Esophagus (tissue), 2 donors: ENCODE results near the gene MFRP. TPM values are rescaled to one million over a fixed set of nuclear protein-coding genes. Genes with fewer than 3 reads are reported as not detected.
A peak's percentile ranks its signal among the peaks of the same experiment; 100 is the strongest.

Source experiments
- H3K27ac ChIP-seq, 2 donors: one replicate each; pipeline ENCODE4 v1.5.1; 2013; ENCODE audit warnings: low read depth in 2 of 2, mild to moderate bottlenecking in 2 of 2, inconsistent platforms in 1 of 2, low read length in 1 of 2, moderate library complexity in 1 of 2
- H3K27me3 ChIP-seq, 2 donors: one replicate each; pipeline ENCODE4 v1.6.1; 2013; ENCODE audit warnings: low read length in 2 of 2, control low read depth in 1 of 2, mild to moderate bottlenecking in 1 of 2; ENCODE audit not compliant: insufficient read depth in 2 of 2, control insufficient read depth in 1 of 2
- H3K36me3 ChIP-seq, 2 donors: one replicate each; pipeline ENCODE4 v1.6.1; 2013; ENCODE audit warnings: low read length in 1 of 2; ENCODE audit not compliant: control insufficient read depth in 2 of 2, insufficient read depth in 2 of 2
- H3K4me1 ChIP-seq, 2 donors: one replicate each; pipeline ENCODE4 v1.6.1; 2013; ENCODE audit warnings: low read length in 1 of 2; ENCODE audit not compliant: control insufficient read depth in 2 of 2, insufficient read depth in 2 of 2
- H3K4me3 ChIP-seq, 2 donors: one replicate each; pipeline ENCODE4 v1.5.1; 2013; ENCODE audit warnings: low read length in 2 of 2, mild to moderate bottlenecking in 2 of 2, low read depth in 1 of 2, moderate library complexity in 1 of 2
- H3K9me3 ChIP-seq, 2 donors: one replicate each; pipeline ENCODE4 v1.6.1; 2013; ENCODE audit warnings: mild to moderate bottlenecking in 2 of 2, low read depth in 1 of 2, low read length in 1 of 2, moderate library complexity in 1 of 2; ENCODE audit not compliant: control insufficient read depth in 2 of 2, insufficient read depth in 1 of 2
- WGBS, 2 donors: extraction: QIAGEN DNeasy Blood & Tissue Kit; methylation state at CpG; one replicate each; pipeline ENCODE4 v1.1.7; 2013; 5-methylcytosine and 5-hydroxymethylcytosine counted together
- polyA plus RNA-seq, 2 donors: library from polyadenylated mRNA; stranded (reverse); fragments of 200-250 nt; gene quantifications; one replicate each; pipeline ENCODE4 v1.2.3, GENCODE V29; 2013
- donor health status: healthy with polysubstance abuse.
- donor health status: Bipolar disorder and iron deficiency.

MFRP gene
- polyA plus RNA-seq, 2 donors: not detected

DNA sequence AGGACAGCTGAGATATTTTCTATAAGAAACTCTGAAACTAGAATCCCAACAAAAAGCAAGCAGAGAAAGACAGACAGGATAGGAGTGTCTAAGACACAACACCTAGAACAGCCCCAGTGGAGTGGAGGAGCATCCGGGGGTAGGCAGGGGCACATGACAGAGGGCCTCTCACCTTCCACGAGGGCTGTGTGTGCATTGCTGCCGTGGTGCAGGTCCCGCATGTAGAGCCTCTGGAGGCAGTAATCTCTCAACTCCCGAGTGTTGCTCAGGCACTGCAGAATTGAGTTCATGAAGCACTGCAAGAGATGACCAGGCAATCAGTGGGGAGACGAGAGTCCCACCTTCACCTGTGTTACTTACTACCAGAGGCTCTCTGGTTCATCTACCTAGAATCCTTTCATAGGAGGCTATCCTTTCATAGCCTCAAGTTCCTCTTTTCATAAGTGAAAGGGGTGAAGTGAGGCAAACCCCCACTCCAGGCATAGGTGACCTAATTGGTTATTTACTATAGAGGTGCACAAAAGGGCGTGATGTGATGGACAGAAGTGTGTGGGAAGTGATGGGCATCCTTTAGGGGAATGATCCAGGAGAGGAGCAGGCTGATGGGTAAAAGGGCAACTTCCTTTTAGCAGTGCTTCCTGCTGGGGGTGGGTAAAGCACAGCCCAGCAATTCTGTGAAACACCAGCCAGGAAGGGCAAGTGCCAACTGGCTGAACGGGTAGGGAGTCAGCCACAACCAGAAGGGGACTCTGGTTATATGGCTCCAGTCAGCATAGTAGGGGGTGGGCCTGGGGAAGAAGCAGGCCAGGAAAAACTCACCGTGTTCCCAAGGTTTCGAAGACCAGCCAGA, 13.1 kb upstream of the MFRP start:
- Histone ChIP-seq H3K27me3 (no peaks in the 10 kb centered on the region), H3K9me3 (no peaks in the 10 kb centered on the region), H3K36me3 (peaks cover 0 to 5% of the 10 kb centered on the region in 2 donors), H3K27ac (peak overlapping the region in 1 of 2 donors; percentile 48), H3K4me3 (no peak overlapping the region), H3K4me1 (peaks cover 5 to 19% of the 10 kb centered on the region in 2 donors)
- 75 to 79% methylated on average over 10 of the region's 10 CpGs for WGBS, 2 donors

DNA sequence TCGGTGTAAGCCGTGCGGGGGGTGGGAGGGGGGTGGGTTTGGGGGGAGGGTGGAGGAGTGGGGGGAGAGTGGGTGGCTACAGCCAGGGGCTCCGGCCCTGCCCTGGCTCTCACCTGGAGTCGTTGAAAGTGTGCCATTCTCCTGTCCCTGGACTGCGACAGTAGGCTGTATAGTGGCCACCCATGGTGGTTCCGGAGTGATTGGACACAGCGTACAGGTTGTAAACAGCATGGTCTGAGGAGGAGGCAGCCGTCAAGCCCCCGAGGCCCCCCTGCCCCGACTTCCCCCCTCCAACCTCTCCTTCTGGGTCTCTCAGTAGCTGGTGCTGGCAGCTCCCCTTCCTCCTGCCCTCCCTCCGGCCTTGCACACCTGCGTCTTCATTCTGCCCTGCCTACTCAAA, 10.6 kb upstream of the MFRP start:
- Histone ChIP-seq H3K9me3 (no peaks in the 10 kb centered on the region), H3K36me3 (peaks cover 0 to 5% of the 10 kb centered on the region in 2 donors), H3K27me3 (no peaks in the 10 kb centered on the region), H3K4me3 (peak overlapping the region in 1 of 2 donors; percentile 49), H3K4me1 (peaks cover 5 to 8% of the 10 kb centered on the region in 2 donors), H3K27ac (peak overlapping the region; percentile 26 to 59)
- WGBS, 2 donors: 42 to 58% methylated on average over 10 to 13 of the region's 13 CpGs

DNA sequence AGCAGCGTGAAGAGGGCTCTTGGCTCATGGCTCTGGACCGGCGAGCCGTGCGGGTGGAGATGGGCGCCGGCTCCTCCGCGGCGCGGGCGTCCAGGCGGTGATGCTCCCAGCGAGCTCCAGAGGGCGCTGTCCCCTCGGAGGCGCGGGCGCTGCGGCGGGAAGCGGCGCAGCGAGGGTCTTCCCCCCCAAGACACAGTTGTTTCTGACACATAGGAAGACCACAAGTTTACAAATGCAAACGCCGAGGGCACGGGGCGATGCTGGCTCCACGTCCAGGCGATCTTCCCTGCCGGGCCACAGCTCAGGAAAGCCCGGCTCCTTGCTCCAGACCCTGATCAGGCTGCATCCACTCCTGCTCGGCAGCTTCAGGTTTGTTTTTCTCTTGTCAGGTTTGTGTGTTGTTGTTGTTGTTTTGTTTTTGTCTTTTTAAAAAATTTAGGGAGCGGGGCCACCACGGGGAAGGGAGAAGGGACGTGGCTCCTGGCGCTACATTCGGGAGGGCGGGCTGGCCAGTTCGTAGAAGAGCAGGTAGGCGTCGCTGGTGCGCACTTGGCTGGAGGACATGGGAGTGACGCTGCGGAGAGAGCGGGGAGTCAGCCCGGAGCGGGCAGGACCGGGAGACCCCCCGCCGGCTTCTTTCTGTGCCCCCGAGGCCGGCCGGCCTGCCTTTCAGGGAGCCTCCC, 10.0 kb upstream of the MFRP start:
- Histone ChIP-seq H3K4me1 (peaks cover 5 to 8% of the 10 kb centered on the region in 2 donors), H3K4me3 (peak overlapping the region; percentile 49 to 51), H3K36me3 (peaks cover 0 to 5% of the 10 kb centered on the region in 2 donors), H3K27ac (peak overlapping the region; percentile 42 to 59), H3K27me3 (no peaks in the 10 kb centered on the region), H3K9me3 (no peaks in the 10 kb centered on the region)
- WGBS, 2 donors: 2 to 12% methylated on average over 48 to 54 of the region's 54 CpGs

DNA sequence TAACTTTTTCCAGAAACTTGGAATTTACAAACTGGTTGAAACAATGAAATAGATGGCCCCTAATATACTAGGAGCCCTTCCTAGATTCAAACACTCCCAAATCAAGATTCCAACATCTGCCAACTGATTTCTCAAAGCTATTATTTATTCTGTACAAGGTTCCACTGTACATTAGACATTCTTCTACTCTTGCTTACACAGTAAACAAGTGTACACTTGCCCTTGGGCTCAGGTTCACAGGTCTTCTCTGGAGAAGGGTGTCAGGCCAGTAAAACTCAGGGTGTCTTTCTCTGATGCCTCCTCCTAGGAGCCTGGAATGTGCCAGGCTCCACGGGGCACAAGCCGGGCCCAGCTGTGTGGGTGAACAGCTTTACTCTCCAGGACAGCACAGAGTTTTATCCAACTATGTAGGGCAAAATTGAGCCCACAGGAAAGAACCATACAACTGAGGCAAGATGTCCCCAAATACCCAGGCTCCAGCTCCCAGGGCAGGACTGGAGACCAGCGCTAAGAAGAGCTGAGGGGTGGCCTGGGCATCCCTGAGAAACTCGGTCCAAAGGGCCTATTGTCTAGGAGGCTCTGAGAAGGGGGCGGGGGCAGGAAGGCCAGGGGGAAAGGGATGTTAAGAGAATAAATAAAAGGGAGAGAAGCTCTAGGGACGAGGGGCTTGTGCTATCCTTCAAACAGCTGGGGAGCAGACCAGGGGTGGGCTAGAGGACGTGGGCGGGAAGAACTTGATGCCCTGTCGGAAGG, 8.8 kb upstream of the MFRP start:
- H3K27me3 ChIP-seq: no peaks in the 10 kb centered on the region
- H3K9me3 ChIP-seq: no peaks in the 10 kb centered on the region
- 58 to 67% methylated on average over 9 of the region's 9 CpGs for WGBS, 2 donors
- H3K4me3 ChIP-seq: no peak overlapping the region
- H3K27ac ChIP-seq: no peak overlapping the region
- peaks cover 0 to 5% of the 10 kb centered on the region in 2 donors for H3K36me3 ChIP-seq
- peaks cover 4 to 5% of the 10 kb centered on the region in 2 donors for H3K4me1 ChIP-seq

DNA sequence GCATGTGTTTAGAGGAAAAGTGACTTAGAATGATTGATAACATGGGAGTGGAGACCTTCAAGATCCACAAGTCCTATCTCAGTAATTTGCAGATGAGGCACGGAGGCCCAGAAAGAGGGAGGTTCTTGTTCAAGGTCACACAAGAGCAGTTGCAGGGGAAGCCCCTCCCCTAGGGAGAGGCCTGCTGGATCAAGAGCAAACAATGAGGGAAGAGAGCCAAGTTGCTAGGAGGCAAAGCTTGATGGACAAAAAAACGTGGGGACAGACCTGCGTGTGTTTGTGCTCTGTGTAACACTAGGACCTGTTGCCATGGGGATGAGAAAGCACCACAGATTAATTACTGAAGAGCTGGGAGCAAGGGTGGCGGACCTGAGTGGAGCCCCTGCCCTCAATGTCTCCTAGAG, 6.4 kb upstream of the MFRP start:
- H3K27me3 ChIP-seq: no peaks in the 10 kb centered on the region
- 19 to 25% methylated on average over 4 of the region's 4 CpGs for WGBS, 2 donors
- H3K27ac ChIP-seq: peak overlapping the region in 1 of 2 donors; percentile 54
- no peak overlapping the region for H3K4me3 ChIP-seq
- H3K36me3 ChIP-seq: no peaks in the 10 kb centered on the region
- no peaks in the 10 kb centered on the region for H3K9me3 ChIP-seq
- H3K4me1 ChIP-seq: peaks cover 4 to 5% of the 10 kb centered on the region in 2 donors

DNA sequence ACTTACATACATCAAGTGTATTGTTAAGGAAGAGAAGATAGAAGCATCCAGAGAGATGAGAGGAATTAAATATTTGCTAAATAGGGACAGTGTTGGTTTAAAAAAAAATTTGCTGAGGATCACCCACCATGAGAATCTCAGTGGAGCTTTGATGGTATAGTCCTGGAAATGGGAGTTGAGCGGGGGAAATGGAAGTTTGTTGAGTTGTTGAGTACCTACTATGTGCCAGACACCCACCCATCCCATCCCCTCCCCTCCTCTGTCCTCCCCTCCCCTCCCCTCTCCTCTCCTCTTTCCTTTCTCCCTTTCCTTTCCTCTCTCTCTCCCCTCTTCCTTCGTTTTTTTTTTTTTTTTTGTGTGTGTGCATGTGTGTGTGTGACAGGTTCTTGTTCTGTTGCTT, 4.7 kb upstream of the MFRP start:
- 58 to 76% methylated on average over 2 of the region's 2 CpGs for WGBS, 2 donors
- H3K27ac ChIP-seq: no peak overlapping the region
- no peak overlapping the region for H3K4me3 ChIP-seq
- H3K27me3 ChIP-seq: no peaks in the 10 kb centered on the region
- H3K9me3 ChIP-seq: no peaks in the 10 kb centered on the region
- H3K36me3 ChIP-seq: no peaks in the 10 kb centered on the region
- H3K4me1 ChIP-seq: peaks cover 0 to 4% of the 10 kb centered on the region in 2 donors

DNA sequence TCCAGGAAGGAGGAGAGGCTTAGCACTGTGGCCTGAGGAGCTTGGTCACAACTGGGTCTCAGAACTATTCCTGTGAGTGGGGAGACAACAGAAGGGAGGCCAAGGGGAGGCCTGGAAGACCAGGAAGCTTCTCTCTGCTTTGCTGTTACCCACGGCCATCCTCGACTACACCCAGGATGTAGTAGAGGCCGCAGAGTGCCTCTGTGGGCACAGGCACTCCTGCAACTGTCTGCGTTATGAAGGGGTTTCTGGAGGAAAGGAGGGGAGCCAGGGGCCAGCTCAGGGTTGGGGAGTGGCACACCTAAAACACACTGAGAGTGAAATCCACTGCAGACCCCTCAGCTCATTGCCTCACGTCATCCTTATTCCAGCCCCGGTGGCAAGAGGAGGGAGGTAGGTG, 3.8 kb upstream of the MFRP start:
- Histone ChIP-seq H3K36me3 (no peaks in the 10 kb centered on the region), H3K4me1 (peaks cover 0 to 3% of the 10 kb centered on the region in 2 donors), H3K9me3 (no peaks in the 10 kb centered on the region), H3K4me3 (no peak overlapping the region), H3K27me3 (no peaks in the 10 kb centered on the region), H3K27ac (no peak overlapping the region)
- 75 to 80% methylated on average over 6 of the region's 6 CpGs for WGBS, 2 donors

DNA sequence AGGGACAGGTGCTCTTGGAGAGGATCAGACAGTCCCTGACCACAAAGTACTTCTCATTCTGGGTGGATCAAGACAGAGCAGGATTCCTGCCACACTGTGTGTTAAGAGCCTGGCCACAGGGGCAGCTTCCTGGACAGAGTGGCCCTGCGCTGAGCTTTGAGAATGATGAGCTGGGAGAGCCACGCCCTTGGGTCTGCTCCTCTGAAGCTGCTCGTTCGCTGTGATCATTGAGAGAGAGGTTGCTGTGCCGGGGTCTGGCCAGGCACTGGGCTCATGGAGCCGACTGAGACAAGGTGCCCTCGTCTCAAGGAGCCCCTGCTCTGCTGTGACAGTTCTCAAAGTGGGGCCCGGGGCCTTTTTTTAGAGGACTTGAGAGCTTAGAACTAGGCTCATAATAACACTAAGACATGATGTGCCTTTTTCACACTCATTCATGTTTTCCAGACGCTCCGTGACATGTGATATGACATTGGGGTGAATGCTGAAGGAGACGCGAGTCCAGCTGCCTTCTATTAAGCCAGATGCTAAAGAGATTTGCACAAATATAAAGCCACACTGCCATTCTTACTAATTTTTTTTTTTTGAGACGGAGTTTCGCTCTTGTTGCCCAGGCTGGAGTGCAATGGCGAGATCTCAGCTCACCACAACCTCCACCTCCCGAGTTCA, 1.6 kb upstream of the MFRP start:
- WGBS, 2 donors: 75 to 76% methylated on average over 16 of the region's 16 CpGs
- H3K27ac ChIP-seq: no peak overlapping the region
- H3K36me3 ChIP-seq: no peaks in the 10 kb centered on the region
- H3K9me3 ChIP-seq: no peaks in the 10 kb centered on the region
- no peaks in the 10 kb centered on the region for H3K27me3 ChIP-seq
- H3K4me3 ChIP-seq: no peak overlapping the region
- no peaks in the 10 kb centered on the region for H3K4me1 ChIP-seq

DNA sequence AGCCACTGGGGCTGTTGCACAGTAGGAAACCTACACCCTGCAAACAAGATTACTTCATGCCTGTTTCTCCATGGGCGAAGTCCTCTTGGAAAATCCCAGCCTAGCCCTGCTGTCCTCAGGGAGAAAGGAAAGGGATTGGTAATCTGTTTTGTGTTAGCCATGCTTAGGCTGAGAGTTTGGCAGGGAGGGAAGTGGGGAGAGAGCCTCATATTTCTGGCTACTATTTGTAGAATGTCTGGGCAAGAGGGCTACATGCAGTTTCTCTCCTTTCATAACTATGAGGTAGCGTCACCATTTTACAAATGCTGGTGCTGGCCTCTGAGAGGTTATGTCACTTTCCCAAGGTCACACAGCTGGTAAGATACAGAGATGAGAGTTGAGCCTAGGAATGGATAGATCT, 737 bp upstream of the MFRP start:
- H3K4me3 ChIP-seq: no peak overlapping the region
- no peaks in the 10 kb centered on the region for H3K4me1 ChIP-seq
- no peaks in the 10 kb centered on the region for H3K36me3 ChIP-seq
- no peaks in the 10 kb centered on the region for H3K27me3 ChIP-seq
- no peaks in the 10 kb centered on the region for H3K9me3 ChIP-seq
- H3K27ac ChIP-seq: no peak overlapping the region
- WGBS, 2 donors: 74 to 79% methylated on average over 2 of the region's 2 CpGs
